ENCODE measurements around the gene APBB3. TPM values are rescaled to one million over a fixed set of nuclear protein-coding genes. Genes with fewer than 3 reads are reported as not detected.
A peak's percentile ranks its signal among the peaks of the same experiment; 100 is the strongest.

The APBB3 gene
- total RNA-seq, 1 experiment from 2014 or later, result 25.1 TPM

GRCh38 chr5:140555747-140556312 is 8.6 kb downstream of the APBB3 start:
- no peaks in the 10 kb centered on the region for H3K9me3 Mint-ChIP-seq (ENCODE audit: unreplicated experiment)
- peak overlapping the region; percentile 79 for H3K4me3 ChIP-seq (ENCODE audit: low read depth, low read length)
- no peaks in the 10 kb centered on the region for H3K27me3 ChIP-seq (replicated peaks; ENCODE audit: control insufficient read depth, insufficient read depth, low read length)
- no peaks in the 10 kb centered on the region; the same call in none of the 2 replicates for H3K36me3 ChIP-seq (ENCODE audit: control insufficient read depth, insufficient read depth, low read length)
- DNase-seq, result no peak
- intact Hi-C loops (cut with micrococcal nuclease; ENCODE audit: unreplicated experiment), result loop anchor here (5.0 kb wide), 1 partner anchor 154 kb away; the partner anchor contains the start of gene ANKHD1
- peaks cover 14% of the 10 kb centered on the region; the same call in 1 of the 2 replicates for H3K4me1 ChIP-seq
- BruUV-seq (replicated peaks), result no TSS peak
- CTCF ChIA-PET, result no interaction called here
- no peak for TF ChIP-seq CTCF (IDR thresholded peaks at IDR 0.05; ENCODE audit: insufficient read depth in 1 of 2, low read depth in 1 of 2, low read length in 1 of 2, severe bottlenecking in 1 of 2, unreplicated experiment in 1 of 2)
- H3K9me3 ChIP-seq, result no peaks in the 10 kb centered on the region
- H3K4me1 Mint-ChIP-seq (ENCODE audit: low read depth, unreplicated experiment), result peaks cover 35% of the 10 kb centered on the region
- H3K4me3 Mint-ChIP-seq (ENCODE audit: unreplicated experiment), result peak overlapping the region; percentile 87
- H3K27ac Mint-ChIP-seq (ENCODE audit: unreplicated experiment), result peak overlapping the region; percentile 91
- H3K27me3 Mint-ChIP-seq (ENCODE audit: insufficient read depth, unreplicated experiment), result no peaks in the 10 kb centered on the region
- H3K36me3 Mint-ChIP-seq (ENCODE audit: insufficient read depth, unreplicated experiment), result peaks cover 69% of the 10 kb centered on the region
- POLR2A ChIA-PET, result interaction anchor here (0.6 kb wide), 1 partner anchor 91 kb away, joined by 3 read pairs; the partner anchor contains the start of gene NDUFA2

- Mint-ChIP-seq H3K27me3 (ENCODE audit: insufficient read depth, unreplicated experiment) (no peaks in the 10 kb centered on the region), H3K4me1 (ENCODE audit: low read depth, unreplicated experiment) (peaks cover 35% of the 10 kb centered on the region), H3K4me3 (ENCODE audit: unreplicated experiment) (no peak overlapping the region), H3K9me3 (ENCODE audit: unreplicated experiment) (no peaks in the 10 kb centered on the region), H3K36me3 (ENCODE audit: insufficient read depth, unreplicated experiment) (peaks cover 79% of the 10 kb centered on the region), H3K27ac (ENCODE audit: unreplicated experiment) (peak overlapping the region; percentile 16)
- intact Hi-C loops (cut with micrococcal nuclease; ENCODE audit: unreplicated experiment), result no loop called here
- Histone ChIP-seq H3K4me1 (peaks cover 14% of the 10 kb centered on the region; the same call in 1 of the 2 replicates), H3K4me3 (ENCODE audit: low read depth, low read length) (no peak overlapping the region), H3K27me3 (replicated peaks; ENCODE audit: control insufficient read depth, insufficient read depth, low read length) (no peaks in the 10 kb centered on the region), H3K36me3 (ENCODE audit: control insufficient read depth, insufficient read depth, low read length) (peaks cover 4% of the 10 kb centered on the region), H3K9me3 (no peaks in the 10 kb centered on the region)
- CTCF ChIA-PET, result no interaction called here
- DNase-seq, result no peak
- no TSS peak for BruUV-seq (replicated peaks)
- POLR2A ChIA-PET, result interaction anchor here (0.7 kb wide), 1 partner anchor 111 kb away, joined by 6 read pairs; no protein-coding TSS in a partner anchor
- no peak for TF ChIP-seq CTCF (IDR thresholded peaks at IDR 0.05; ENCODE audit: insufficient read depth in 1 of 2, low read depth in 1 of 2, low read length in 1 of 2, severe bottlenecking in 1 of 2, unreplicated experiment in 1 of 2)
Observed at GRCh38 chr5:140554454-140554853, 9.9 kb downstream of the APBB3 start.

GRCh38 chr5:140553657-140554056 is 10.7 kb downstream of the APBB3 start:
- TF ChIP-seq CTCF (IDR thresholded peaks at IDR 0.05; ENCODE audit: insufficient read depth in 1 of 2, low read depth in 1 of 2, low read length in 1 of 2, severe bottlenecking in 1 of 2, unreplicated experiment in 1 of 2), result no peak
- intact Hi-C loops (cut with micrococcal nuclease; ENCODE audit: unreplicated experiment), result no loop called here
- DNase-seq, result no peak
- BruUV-seq (replicated peaks), result no TSS peak
- no peaks in the 10 kb centered on the region for H3K27me3 ChIP-seq (replicated peaks; ENCODE audit: control insufficient read depth, insufficient read depth, low read length)
- H3K9me3 Mint-ChIP-seq (ENCODE audit: unreplicated experiment), result no peaks in the 10 kb centered on the region
- ChIA-PET CTCF (interaction anchor here (0.6 kb wide), 1 partner anchor 208 kb away, joined by 4 read pairs; no protein-coding TSS in a partner anchor), POLR2A (no interaction called here)
- peaks cover 35% of the 10 kb centered on the region for H3K4me1 Mint-ChIP-seq (ENCODE audit: low read depth, unreplicated experiment)
- H3K36me3 ChIP-seq (ENCODE audit: control insufficient read depth, insufficient read depth, low read length), result peaks cover 6% of the 10 kb centered on the region
- H3K36me3 Mint-ChIP-seq (ENCODE audit: insufficient read depth, unreplicated experiment), result peaks cover 84% of the 10 kb centered on the region
- H3K27ac Mint-ChIP-seq (ENCODE audit: unreplicated experiment), result peak overlapping the region; percentile 3
- H3K4me1 ChIP-seq, result peaks cover 14% of the 10 kb centered on the region; the same call in 1 of the 2 replicates
- no peaks in the 10 kb centered on the region for H3K9me3 ChIP-seq
- H3K4me3 ChIP-seq (ENCODE audit: low read depth, low read length), result no peak overlapping the region
- H3K27me3 Mint-ChIP-seq (ENCODE audit: insufficient read depth, unreplicated experiment), result no peaks in the 10 kb centered on the region
- no peak overlapping the region for H3K4me3 Mint-ChIP-seq (ENCODE audit: unreplicated experiment)
